HepG2 (cell line): ENCODE measurements around the gene RAB24.

Experiments
- BHLHE40 ChIP-seq: IDR thresholded peaks from 2 replicates; pipeline ENCODE4 v1.6.1; 2011; ENCODE audit warnings: low read length, improper control_type of control experiment
- HDAC2 ChIP-seq: sonication (generic); formaldehyde crosslinking; IDR thresholded peaks from 2 replicates; pipeline ENCODE4 v1.4.0; 2020; ENCODE audit warnings: missing genetic modification reagents
- MAFG ChIP-seq: sonication (generic); formaldehyde crosslinking; IDR thresholded peaks from 2 replicates; pipeline ENCODE4 v1.5.1; 2020; ENCODE audit warnings: mild to moderate bottlenecking, missing genetic modification reagents
- RFXANK ChIP-seq: IDR thresholded peaks from 2 replicates; pipeline ENCODE4 v1.6.1; 2016
- ZZZ3 ChIP-seq: sonication (generic); formaldehyde crosslinking; IDR thresholded peaks from 2 replicates; pipeline ENCODE4 v1.4.0; 2020; ENCODE audit warnings: missing genetic modification reagents, mild to moderate bottlenecking, borderline replicate concordance
- TF ChIP-seq, protein P1 (sequence below): sonication (generic); formaldehyde crosslinking; IDR thresholded peaks from 2 replicates; pipeline ENCODE4 v1.5.0; 2020; ENCODE audit warnings: mild to moderate bottlenecking, missing genetic modification reagents, moderate library complexity
- TF ChIP-seq, protein P2 (sequence below): sonication (generic); formaldehyde crosslinking; IDR thresholded peaks from 2 replicates; pipeline ENCODE4 v1.5.1; 2020; ENCODE audit warnings: missing genetic modification reagents, mild to moderate bottlenecking, borderline replicate concordance
- TF ChIP-seq, protein P3 (sequence below): sonication (generic); formaldehyde crosslinking; conservative IDR thresholded peaks from 2 replicates; pipeline ENCODE4 v1.4.0; 2020; ENCODE audit warnings: missing genetic modification reagents
- TF ChIP-seq, protein P4 (sequence below): sonication (generic); formaldehyde crosslinking; IDR thresholded peaks from 2 replicates; pipeline ENCODE4 v1.4.0; 2020; ENCODE audit warnings: missing genetic modification reagents, borderline replicate concordance
- TF ChIP-seq, protein P5 (sequence below): sonication (generic); formaldehyde crosslinking; IDR thresholded peaks from 2 replicates; pipeline ENCODE4 v1.4.0; 2020; ENCODE audit warnings: missing genetic modification reagents
- TF ChIP-seq, protein P6 (sequence below): IDR thresholded peaks from 2 replicates; pipeline ENCODE4 v1.6.1; 2016

DNA sequence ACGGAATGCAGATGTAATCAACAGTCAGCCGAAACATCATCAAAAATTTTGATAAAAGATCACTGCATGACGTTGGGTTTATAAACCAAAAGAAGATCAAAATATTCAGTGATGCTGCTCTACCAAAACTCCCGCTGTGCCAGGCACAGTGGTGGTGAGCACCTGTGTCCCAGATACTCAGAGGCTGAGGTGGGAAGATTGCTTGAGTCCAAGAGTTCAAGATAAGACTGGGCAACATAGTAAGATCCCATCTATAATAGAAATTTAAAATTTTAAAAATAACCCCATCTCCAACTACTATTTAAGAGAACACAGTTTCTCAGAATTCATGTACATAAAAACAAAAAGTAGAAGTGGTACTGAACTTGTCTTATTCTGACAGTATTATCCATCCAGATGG is 44.2 kb upstream of the RAB24 start:
- TF ChIP-seq, protein P1, sequence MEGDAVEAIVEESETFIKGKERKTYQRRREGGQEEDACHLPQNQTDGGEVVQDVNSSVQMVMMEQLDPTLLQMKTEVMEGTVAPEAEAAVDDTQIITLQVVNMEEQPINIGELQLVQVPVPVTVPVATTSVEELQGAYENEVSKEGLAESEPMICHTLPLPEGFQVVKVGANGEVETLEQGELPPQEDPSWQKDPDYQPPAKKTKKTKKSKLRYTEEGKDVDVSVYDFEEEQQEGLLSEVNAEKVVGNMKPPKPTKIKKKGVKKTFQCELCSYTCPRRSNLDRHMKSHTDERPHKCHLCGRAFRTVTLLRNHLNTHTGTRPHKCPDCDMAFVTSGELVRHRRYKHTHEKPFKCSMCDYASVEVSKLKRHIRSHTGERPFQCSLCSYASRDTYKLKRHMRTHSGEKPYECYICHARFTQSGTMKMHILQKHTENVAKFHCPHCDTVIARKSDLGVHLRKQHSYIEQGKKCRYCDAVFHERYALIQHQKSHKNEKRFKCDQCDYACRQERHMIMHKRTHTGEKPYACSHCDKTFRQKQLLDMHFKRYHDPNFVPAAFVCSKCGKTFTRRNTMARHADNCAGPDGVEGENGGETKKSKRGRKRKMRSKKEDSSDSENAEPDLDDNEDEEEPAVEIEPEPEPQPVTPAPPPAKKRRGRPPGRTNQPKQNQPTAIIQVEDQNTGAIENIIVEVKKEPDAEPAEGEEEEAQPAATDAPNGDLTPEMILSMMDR (CRISPR knock-in tag), result no peak
- TF ChIP-seq BHLHE40 (no peak), HDAC2 (CRISPR knock-in tag) (no peak), RFXANK (no peak), MAFG (no peak), ZZZ3 (CRISPR knock-in tag) (no peak)
- TF ChIP-seq, protein P2, sequence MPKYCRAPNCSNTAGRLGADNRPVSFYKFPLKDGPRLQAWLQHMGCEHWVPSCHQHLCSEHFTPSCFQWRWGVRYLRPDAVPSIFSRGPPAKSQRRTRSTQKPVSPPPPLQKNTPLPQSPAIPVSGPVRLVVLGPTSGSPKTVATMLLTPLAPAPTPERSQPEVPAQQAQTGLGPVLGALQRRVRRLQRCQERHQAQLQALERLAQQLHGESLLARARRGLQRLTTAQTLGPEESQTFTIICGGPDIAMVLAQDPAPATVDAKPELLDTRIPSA (CRISPR knock-in tag), result no peak
- TF ChIP-seq, protein P3, sequence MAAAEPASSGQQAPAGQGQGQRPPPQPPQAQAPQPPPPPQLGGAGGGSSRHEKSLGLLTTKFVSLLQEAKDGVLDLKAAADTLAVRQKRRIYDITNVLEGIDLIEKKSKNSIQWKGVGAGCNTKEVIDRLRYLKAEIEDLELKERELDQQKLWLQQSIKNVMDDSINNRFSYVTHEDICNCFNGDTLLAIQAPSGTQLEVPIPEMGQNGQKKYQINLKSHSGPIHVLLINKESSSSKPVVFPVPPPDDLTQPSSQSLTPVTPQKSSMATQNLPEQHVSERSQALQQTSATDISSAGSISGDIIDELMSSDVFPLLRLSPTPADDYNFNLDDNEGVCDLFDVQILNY (CRISPR knock-in tag), result no peak
- TF ChIP-seq, protein P4, sequence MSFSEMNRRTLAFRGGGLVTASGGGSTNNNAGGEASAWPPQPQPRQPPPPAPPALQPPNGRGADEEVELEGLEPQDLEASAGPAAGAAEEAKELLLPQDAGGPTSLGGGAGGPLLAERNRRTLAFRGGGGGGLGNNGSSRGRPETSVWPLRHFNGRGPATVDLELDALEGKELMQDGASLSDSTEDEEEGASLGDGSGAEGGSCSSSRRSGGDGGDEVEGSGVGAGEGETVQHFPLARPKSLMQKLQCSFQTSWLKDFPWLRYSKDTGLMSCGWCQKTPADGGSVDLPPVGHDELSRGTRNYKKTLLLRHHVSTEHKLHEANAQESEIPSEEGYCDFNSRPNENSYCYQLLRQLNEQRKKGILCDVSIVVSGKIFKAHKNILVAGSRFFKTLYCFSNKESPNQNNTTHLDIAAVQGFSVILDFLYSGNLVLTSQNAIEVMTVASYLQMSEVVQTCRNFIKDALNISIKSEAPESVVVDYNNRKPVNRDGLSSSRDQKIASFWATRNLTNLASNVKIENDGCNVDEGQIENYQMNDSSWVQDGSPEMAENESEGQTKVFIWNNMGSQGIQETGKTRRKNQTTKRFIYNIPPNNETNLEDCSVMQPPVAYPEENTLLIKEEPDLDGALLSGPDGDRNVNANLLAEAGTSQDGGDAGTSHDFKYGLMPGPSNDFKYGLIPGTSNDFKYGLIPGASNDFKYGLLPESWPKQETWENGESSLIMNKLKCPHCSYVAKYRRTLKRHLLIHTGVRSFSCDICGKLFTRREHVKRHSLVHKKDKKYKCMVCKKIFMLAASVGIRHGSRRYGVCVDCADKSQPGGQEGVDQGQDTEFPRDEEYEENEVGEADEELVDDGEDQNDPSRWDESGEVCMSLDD (CRISPR knock-in tag), result no peak
- TF ChIP-seq, protein P5, sequence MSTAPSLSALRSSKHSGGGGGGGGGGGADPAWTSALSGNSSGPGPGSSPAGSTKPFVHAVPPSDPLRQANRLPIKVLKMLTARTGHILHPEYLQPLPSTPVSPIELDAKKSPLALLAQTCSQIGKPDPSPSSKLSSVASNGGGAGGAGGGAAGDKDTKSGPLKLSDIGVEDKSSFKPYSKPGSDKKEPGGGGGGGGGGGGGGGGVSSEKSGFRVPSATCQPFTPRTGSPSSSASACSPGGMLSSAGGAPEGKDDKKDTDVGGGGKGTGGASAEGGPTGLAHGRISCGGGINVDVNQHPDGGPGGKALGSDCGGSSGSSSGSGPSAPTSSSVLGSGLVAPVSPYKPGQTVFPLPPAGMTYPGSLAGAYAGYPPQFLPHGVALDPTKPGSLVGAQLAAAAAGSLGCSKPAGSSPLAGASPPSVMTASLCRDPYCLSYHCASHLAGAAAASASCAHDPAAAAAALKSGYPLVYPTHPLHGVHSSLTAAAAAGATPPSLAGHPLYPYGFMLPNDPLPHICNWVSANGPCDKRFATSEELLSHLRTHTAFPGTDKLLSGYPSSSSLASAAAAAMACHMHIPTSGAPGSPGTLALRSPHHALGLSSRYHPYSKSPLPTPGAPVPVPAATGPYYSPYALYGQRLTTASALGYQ (CRISPR knock-in tag), result no peak
- TF ChIP-seq, protein P6, sequence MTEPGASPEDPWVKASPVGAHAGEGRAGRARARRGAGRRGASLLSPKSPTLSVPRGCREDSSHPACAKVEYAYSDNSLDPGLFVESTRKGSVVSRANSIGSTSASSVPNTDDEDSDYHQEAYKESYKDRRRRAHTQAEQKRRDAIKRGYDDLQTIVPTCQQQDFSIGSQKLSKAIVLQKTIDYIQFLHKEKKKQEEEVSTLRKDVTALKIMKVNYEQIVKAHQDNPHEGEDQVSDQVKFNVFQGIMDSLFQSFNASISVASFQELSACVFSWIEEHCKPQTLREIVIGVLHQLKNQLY (CRISPR knock-in tag), result no peak
